H1 (cell line): ENCODE results near the gene TAX1BP1. TPM values are rescaled to one million over a fixed set of nuclear protein-coding genes. Genes with fewer than 3 reads are reported as not detected.

ENCODE experiments used
- CTCF ChIA-PET: fragments of 300-600 bp; sonication (Branson Sonifier 250); formaldehyde crosslinking; loops from one replicate; lab custom pipeline; 2021; ENCODE audit not compliant: partially characterized antibody; lab: Charles Lee
- POLR2A ChIA-PET: fragments of 300-600 bp; sonication (Branson Sonifier 250); formaldehyde crosslinking; loops from one replicate; lab custom pipeline; 2021; ENCODE audit warnings: inconsistent platforms; ENCODE audit not compliant: partially characterized antibody; lab: Charles Lee
- DNase-seq, 2 experiments: peaks; one replicate each; pipeline versions ENCODE4 v3.0.0 to v3.0.0-alpha.2; 2010 to 2022; ENCODE audit warnings: low spot score in 2 of 2, low read depth in 1 of 2, mixed read lengths in 1 of 2
- FAIRE-seq: peaks from 2 replicates; lab custom pipeline; 2011; peaks lifted over from hg19 to GRCh38; lab: Jason Lieb, UNC
- H2AFZ ChIP-seq: 2 replicates; pipeline ENCODE4 v1.8.1; 2012; ENCODE audit warnings: low read length, inconsistent platforms
- H2AK5ac ChIP-seq: 2 replicates; pipeline ENCODE4 v1.6.1; 2013; ENCODE audit warnings: low read depth, low read length
- H2BK120ac ChIP-seq: replicated peaks from 2 replicates; pipeline ENCODE3; 2013; ENCODE audit warnings: low read depth, low read length, inconsistent platforms
- H2BK12ac ChIP-seq: 2 replicates; pipeline ENCODE4 v1.6.1; 2013; ENCODE audit warnings: low read depth, low read length
- H2BK15ac ChIP-seq: 2 replicates; pipeline ENCODE4 v1.6.1; 2013; ENCODE audit warnings: low read length
- H2BK20ac ChIP-seq: 2 replicates; pipeline ENCODE4 v1.6.1; 2013; ENCODE audit warnings: low read length
- H2BK5ac ChIP-seq: 2 replicates; pipeline ENCODE4 v1.6.1; 2013; ENCODE audit warnings: low read depth, low read length
- H3K14ac ChIP-seq: 2 replicates; pipeline ENCODE4 v1.6.1; 2013; ENCODE audit warnings: inconsistent platforms; ENCODE audit not compliant: insufficient read length
- H3K18ac ChIP-seq: 2 replicates; pipeline ENCODE4 v1.6.1; 2013; ENCODE audit warnings: low read length; ENCODE audit errors: extremely low read depth
- H3K23ac ChIP-seq: 2 replicates; pipeline ENCODE4 v1.6.1; 2013; ENCODE audit warnings: inconsistent platforms; ENCODE audit not compliant: insufficient read length
- H3K23me2 ChIP-seq: 2 replicates; pipeline ENCODE4 v1.6.1; 2013; ENCODE audit warnings: low read depth, low read length
- H3K27ac ChIP-seq: 2 replicates; pipeline ENCODE4 v1.6.1; 2011; ENCODE audit warnings: low read depth, low read length, inconsistent platforms
- H3K27me3 ChIP-seq, 4 experiments: replicated peaks in 1 of 4; 1 replicate in 1 of 4; 2 replicates in 3 of 4; pipeline versions ENCODE4 v1.6.1 to v1.8.1; 2011 to 2013; ENCODE audit warnings: low read length in 3 of 4, mild to moderate bottlenecking in 3 of 4, inconsistent platforms in 2 of 4, mixed read lengths in 2 of 4, moderate library complexity in 1 of 4; ENCODE audit not compliant: control insufficient read depth in 3 of 4, insufficient read depth in 3 of 4; ENCODE audit errors: extremely low read depth in 1 of 4
- H3K36me3 ChIP-seq, 4 experiments: 2 replicates each; pipeline versions ENCODE4 v1.6.1 to v1.8.1; 2011 to 2013; ENCODE audit warnings: mild to moderate bottlenecking in 4 of 4, low read length in 3 of 4, moderate library complexity in 2 of 4, control low read depth in 1 of 4, inconsistent platforms in 1 of 4; ENCODE audit not compliant: insufficient read depth in 4 of 4, control insufficient read depth in 2 of 4
- H3K4ac ChIP-seq: replicated peaks from 2 replicates; pipeline ENCODE3; 2013; ENCODE audit warnings: low read length, low read depth, mixed read lengths, inconsistent platforms; ENCODE audit not compliant: insufficient read length
- H3K4me1 ChIP-seq, 4 experiments: replicated peaks in 1 of 4; 1 replicate in 1 of 4; 2 replicates in 3 of 4; pipeline versions ENCODE4 v1.6.1 to v1.8.1; 2011 to 2013; ENCODE audit warnings: low read length in 3 of 4, inconsistent platforms in 2 of 4, mixed read lengths in 1 of 4; ENCODE audit not compliant: insufficient read depth in 4 of 4, control insufficient read depth in 3 of 4
- H3K4me2 ChIP-seq, 2 experiments: 2 replicates each; pipeline versions ENCODE4 v1.6.1 to v1.8.1; 2011 to 2013; ENCODE audit warnings: low read depth in 2 of 2, low read length in 2 of 2, control low read depth in 1 of 2, inconsistent platforms in 1 of 2, mild to moderate bottlenecking in 1 of 2; ENCODE audit not compliant: insufficient read depth in 1 of 2
- H3K4me3 ChIP-seq, 4 experiments: fragments of 200-600, 300-600 bp in 1 of 4; sonication (generic), shearing (Covaris generic), sonication (Bioruptor Twin) in 1 of 4; 2 replicates each; pipeline versions ENCODE4 v1.5.1 to v1.8.1; 2011 to 2016; ENCODE audit warnings: low read length in 4 of 4, low read depth in 3 of 4, control low read depth in 2 of 4, inconsistent platforms in 2 of 4, mild to moderate bottlenecking in 2 of 4, mixed read lengths in 1 of 4, moderate library complexity in 1 of 4; ENCODE audit not compliant: insufficient read depth in 2 of 4; ENCODE audit errors: extremely low read depth in 1 of 4
- H3K56ac ChIP-seq: replicated peaks from 2 replicates; pipeline ENCODE3; 2013; ENCODE audit warnings: low read depth, mild to moderate bottlenecking, mixed read lengths, low read length, inconsistent platforms; ENCODE audit not compliant: insufficient read length
- H3K79me1 ChIP-seq: 2 replicates; pipeline ENCODE4 v1.6.1; 2013; ENCODE audit warnings: low read depth, low read length, control low read depth
- H3K79me2 ChIP-seq, 2 experiments: 2 replicates each; pipeline versions ENCODE4 v1.6.1 to v1.8.1; 2012 to 2013; ENCODE audit warnings: low read length in 2 of 2, mild to moderate bottlenecking in 2 of 2, inconsistent platforms in 1 of 2; ENCODE audit not compliant: insufficient read depth in 2 of 2, control insufficient read depth in 1 of 2
- H3K9ac ChIP-seq, 4 experiments: replicated peaks in 1 of 4; 1 replicate in 1 of 4; 2 replicates in 3 of 4; pipeline versions ENCODE4 v1.6.1 to v1.8.1; 2011 to 2013; ENCODE audit warnings: low read depth in 3 of 4, low read length in 3 of 4, control low read depth in 2 of 4, mild to moderate bottlenecking in 2 of 4, moderate library complexity in 2 of 4, inconsistent platforms in 1 of 4; ENCODE audit errors: extremely low read depth in 1 of 4
- H3K9me3 ChIP-seq, 2 experiments: 2 replicates each; pipeline versions ENCODE4 v1.6.1 to v1.8.1; 2012 to 2013; ENCODE audit warnings: mild to moderate bottlenecking in 2 of 2, moderate library complexity in 2 of 2, control low read depth in 1 of 2, inconsistent platforms in 1 of 2, low read depth in 1 of 2, low read length in 1 of 2, mixed read lengths in 1 of 2; ENCODE audit not compliant: insufficient read depth in 2 of 2
- H4K20me1 ChIP-seq, 2 experiments: replicated peaks in 1 of 2; 2 replicates each; pipeline versions ENCODE3 to v1.8.1; 2011 to 2013; ENCODE audit warnings: inconsistent platforms in 2 of 2, low read length in 2 of 2, mild to moderate bottlenecking in 1 of 2; ENCODE audit not compliant: insufficient read depth in 2 of 2, control insufficient read depth in 1 of 2
- H4K5ac ChIP-seq: 2 replicates; pipeline ENCODE4 v1.6.1; 2013; ENCODE audit warnings: low read length, low read depth, mixed read lengths, inconsistent platforms; ENCODE audit not compliant: insufficient read length
- H4K8ac ChIP-seq: 2 replicates; pipeline ENCODE4 v1.8.0; 2013; ENCODE audit warnings: mild to moderate bottlenecking, moderate library complexity, low read length, inconsistent platforms; ENCODE audit not compliant: insufficient read depth; ENCODE audit errors: extremely low read depth
- H4K91ac ChIP-seq: replicated peaks from 2 replicates; pipeline ENCODE3; 2013; ENCODE audit warnings: low read length, mixed read lengths, inconsistent platforms; ENCODE audit not compliant: insufficient read length
- BCL11A ChIP-seq, 2 experiments: IDR thresholded peaks; one replicate each; pipeline ENCODE4 v1.6.1; 2011; ENCODE audit warnings: low read depth in 2 of 2, low read length in 2 of 2, mild to moderate bottlenecking in 2 of 2
- KDM4A ChIP-seq: IDR thresholded peaks from one replicate; pipeline ENCODE4 v1.7.1; 2012; ENCODE audit warnings: low read depth, mild to moderate bottlenecking, moderate library complexity, low read length, inconsistent platforms; ENCODE audit not compliant: severe bottlenecking
- RXRA ChIP-seq: IDR thresholded peaks from 2 replicates; pipeline ENCODE4 v1.6.1; 2011; ENCODE audit warnings: low read depth, mild to moderate bottlenecking, low read length, moderate library complexity; ENCODE audit not compliant: insufficient read depth
- TCF12 ChIP-seq: IDR thresholded peaks from 2 replicates; pipeline ENCODE4 v1.6.1; 2011; ENCODE audit warnings: low read depth, mild to moderate bottlenecking, low read length
- WGBS, 2 experiments: shearing (Covaris generic) in 1 of 2; methylation state at CpG; one replicate each; pipeline versions ENCODE4 v1.1.6 to v1.1.7; 2013 to 2015; ENCODE audit warnings: low lambda C conversion rate in 2 of 2, mixed read lengths in 2 of 2, inconsistent platforms in 1 of 2, low coverage in 1 of 2, missing lambda C conversion rate in 1 of 2; ENCODE audit not compliant: insufficient replicate concordance in 2 of 2, insufficient coverage in 1 of 2, insufficient read length in 1 of 2; ENCODE audit errors: extremely low coverage in 1 of 2, missing lambda C conversion rate in 1 of 2; 5-methylcytosine and 5-hydroxymethylcytosine counted together
- polyA plus RNA-seq, 7 experiments: library from polyadenylated mRNA; depleted of rRNA in 3 of 7; stranded (reverse) in 5 of 7; unstranded in 2 of 7; fragments of >200 nt in 5 of 7; fragments of 200-250 nt in 2 of 7; gene quantifications; 1 replicate in 5 of 7; 2 replicates in 1 of 7; 4 replicates in 1 of 7; pipeline versions ENCODE4 v1.2.1 to v1.2.3, GENCODE V29; 2011 to 2013; ENCODE audit warnings: missing spikeins in 2 of 7, mixed read lengths in 2 of 7
- total RNA-seq: library from RNA; stranded (reverse); fragmentation: NEBNext Ultra II Directional; extraction: Animal tissue kit (Norgen Biotek cat#: 25700); gene quantifications from 2 replicates; pipeline ENCODE4 v1.2.1, GENCODE V29; 2021

Gene TAX1BP1
- total and polyA plus RNA-seq, 2 of the 8 experiments (the other 6 are each of a cell fraction or from before 2014, with no cell fraction given): 56.0 to 62.7 TPM

GRCh38 chr7:27775782-27776181, 35.8 kb downstream of the TAX1BP1 start:
- H4K20me1 ChIP-seq: no peaks in the 10 kb centered on the region
- no peak for DNase-seq
- no peak overlapping the region for H4K8ac ChIP-seq
- no peak overlapping the region for H2BK20ac ChIP-seq
- H2BK120ac ChIP-seq: no peak overlapping the region
- no peaks in the 10 kb centered on the region for H3K9me3 ChIP-seq
- H3K14ac ChIP-seq: no peak overlapping the region
- WGBS, 2 experiments: 96% methylated on average over 2 of the region's 2 CpGs; no CpG with 5 or more reads in 1 of the 2 experiments
- FAIRE-seq: no peak
- H3K56ac ChIP-seq: no peak overlapping the region
- peaks cover 0 to 9% of the 10 kb centered on the region in 2 experiments; a peak in 1 of 4 replicates for H3K79me2 ChIP-seq
- H3K4ac ChIP-seq: no peak overlapping the region
- TF ChIP-seq BCL11A (IDR thresholded peaks at IDR 0.05; ENCODE audit: low read depth in 2 of 2, low read length in 2 of 2) (no peak), KDM4A (no peak), RXRA (no peak), TCF12 (no peak)
- H3K18ac ChIP-seq: no peak overlapping the region
- H3K36me3 ChIP-seq: peaks cover 0 to 8% (median 2%) of the 10 kb centered on the region in 4 experiments; a peak in 4 of 8 replicates
- H3K27ac ChIP-seq: no peak overlapping the region
- no peak overlapping the region for H3K23ac ChIP-seq
- H2AK5ac ChIP-seq: no peak overlapping the region
- CTCF ChIA-PET: interaction anchor here (1.1 to 3.7 kb wide), 12 partner anchors 9 to 581 kb away, joined by 3 to 15 read pairs (median 7); no protein-coding TSS in a partner anchor
- H4K91ac ChIP-seq: no peak overlapping the region
- no peaks in the 10 kb centered on the region for H3K23me2 ChIP-seq
- no peak overlapping the region for H2AFZ ChIP-seq
- no peak overlapping the region for H3K9ac ChIP-seq
- no peaks in the 10 kb centered on the region for H3K4me1 ChIP-seq
- H3K4me2 ChIP-seq: no peak overlapping the region
- no peak overlapping the region for H2BK12ac ChIP-seq
- POLR2A ChIA-PET: no interaction called here
- H3K27me3 ChIP-seq: no peaks in the 10 kb centered on the region
- no peak overlapping the region for H3K4me3 ChIP-seq
- no peak overlapping the region for H2BK15ac ChIP-seq
- H2BK5ac ChIP-seq: no peak overlapping the region
- H3K79me1 ChIP-seq: no peaks in the 10 kb centered on the region
- H4K5ac ChIP-seq: no peak overlapping the region
